Karpas-422 (cell line): ENCODE results near the gene PTPN22. TPM values are rescaled to one million over a fixed set of nuclear protein-coding genes. Genes with fewer than 3 reads are reported as not detected.

Experiments used
- DNase-seq: peaks from one replicate; pipeline ENCODE4 v3.0.0-alpha.2; 2015
- H2AFZ ChIP-seq: fragments of 200-600 bp; sonication (generic); 2 replicates; pipeline ENCODE4 v1.6.1; 2014; ENCODE audit warnings: antibody characterized with exemption, low read length, mixed read lengths
- H3K27ac ChIP-seq: fragments of 200-600 bp; sonication (generic); 2 replicates; pipeline ENCODE4 v1.5.1; 2014; ENCODE audit warnings: mild to moderate bottlenecking, low read length, moderate library complexity
- H3K27me3 ChIP-seq: fragments of 200-600 bp; sonication (generic); 2 replicates; pipeline ENCODE4 v1.6.1; 2014; ENCODE audit warnings: low read length, mixed read lengths
- H3K36me3 ChIP-seq: fragments of 200-600 bp; sonication (generic); 2 replicates; pipeline ENCODE4 v1.6.1; 2014; ENCODE audit warnings: low read length, mixed read lengths; ENCODE audit not compliant: insufficient read depth
- H3K4me1 ChIP-seq: fragments of 200-600 bp; sonication (generic); 2 replicates; pipeline ENCODE4 v1.6.1; 2014; ENCODE audit warnings: mild to moderate bottlenecking, low read length, mixed read lengths
- H3K4me2 ChIP-seq: fragments of 200-600 bp; sonication (generic); 2 replicates; pipeline ENCODE4 v1.6.1; 2014; ENCODE audit warnings: low read length, low read depth, mild to moderate bottlenecking; ENCODE audit not compliant: poor library complexity, severe bottlenecking
- H3K4me3 ChIP-seq: fragments of 200-600 bp; sonication (generic); 2 replicates; pipeline ENCODE4 v1.5.1; 2014; ENCODE audit warnings: mild to moderate bottlenecking, antibody characterized with exemption, low read length, mixed read lengths
- H3K79me2 ChIP-seq: fragments of 200-600 bp; sonication (generic); 2 replicates; pipeline ENCODE4 v1.6.1; 2014; ENCODE audit warnings: mild to moderate bottlenecking, low read length, mixed read lengths
- H3K9ac ChIP-seq: fragments of 200-600 bp; sonication (generic); 2 replicates; pipeline ENCODE4 v1.6.0; 2014; ENCODE audit warnings: low read length
- H3K9me2 ChIP-seq: fragments of 200-600 bp; sonication (generic), shearing (Covaris generic); replicated peaks from 2 replicates; pipeline ENCODE4 v1.6.0; 2014; ENCODE audit warnings: mild to moderate bottlenecking, low read length, moderate library complexity; ENCODE audit not compliant: insufficient read depth
- H3K9me3 ChIP-seq: fragments of 300-700, 200-600 bp; sonication (generic); 2 replicates; pipeline ENCODE4 v1.6.1; 2014; ENCODE audit warnings: low read length, mixed read lengths
- H4K20me1 ChIP-seq: fragments of 200-600 bp; sonication (generic); 2 replicates; pipeline ENCODE4 v1.6.1; 2014; ENCODE audit warnings: mild to moderate bottlenecking, antibody characterized with exemption, low read length, low read depth; ENCODE audit not compliant: insufficient read depth
- total RNA-seq: library from RNA; depleted of rRNA; stranded (reverse); fragments of >200 nt; shearing (Covaris generic); gene quantifications from 2 replicates; pipeline ENCODE4 v1.2.3, GENCODE V29; 2014; ENCODE audit warnings: low replicate concordance

PTPN22 gene
- total RNA-seq, 1 experiment from 2014 or later: 43.3 TPM

DNA sequence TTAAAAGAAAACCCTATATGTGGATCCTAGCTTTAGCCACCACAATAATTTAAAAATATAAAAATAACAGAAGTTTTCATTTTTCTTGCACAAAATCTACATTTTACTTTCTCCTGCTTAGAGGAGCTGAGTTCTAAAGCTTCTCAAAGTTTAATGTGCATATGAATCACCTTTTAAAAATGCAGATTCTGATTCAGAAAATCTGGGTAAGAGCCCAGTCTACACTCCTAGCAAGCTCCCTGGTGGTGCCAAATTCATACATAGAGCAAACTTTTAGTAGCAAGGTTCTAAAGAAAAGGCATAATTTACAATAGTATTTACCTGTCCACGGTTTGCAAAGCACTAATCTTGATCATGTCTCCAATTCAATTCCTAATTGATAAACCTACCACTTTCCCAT lies 78.5 kb downstream of the PTPN22 start:
- H3K9ac ChIP-seq: no peak overlapping the region
- peaks cover 20% of the 10 kb centered on the region for H3K4me1 ChIP-seq
- H3K27ac ChIP-seq: no peak overlapping the region
- H3K79me2 ChIP-seq: peaks cover 87% of the 10 kb centered on the region
- H2AFZ ChIP-seq: no peak overlapping the region
- no peaks in the 10 kb centered on the region for H3K9me3 ChIP-seq
- peaks cover 19% of the 10 kb centered on the region; the same call in 1 of the 2 replicates for H3K36me3 ChIP-seq
- H4K20me1 ChIP-seq: no peaks in the 10 kb centered on the region
- H3K27me3 ChIP-seq: no peaks in the 10 kb centered on the region
- no peaks in the 10 kb centered on the region for H3K9me2 ChIP-seq
- no peak overlapping the region for H3K4me3 ChIP-seq
- H3K4me2 ChIP-seq: no peak overlapping the region
- no peak for DNase-seq

- Histone ChIP-seq H3K79me2 (peaks cover 88% of the 10 kb centered on the region), H3K27me3 (no peaks in the 10 kb centered on the region), H4K20me1 (no peaks in the 10 kb centered on the region), H3K9me3 (no peaks in the 10 kb centered on the region), H3K36me3 (peaks cover 15% of the 10 kb centered on the region; the same call in 1 of the 2 replicates), H2AFZ (no peak overlapping the region), H3K4me1 (peaks cover 15% of the 10 kb centered on the region), H3K9me2 (no peaks in the 10 kb centered on the region), H3K9ac (no peak overlapping the region), H3K4me2 (no peak overlapping the region), H3K4me3 (no peak overlapping the region), H3K27ac (no peak overlapping the region)
- DNase-seq: no peak
Observed at GRCh38 chr1:113792471-113792870, 79.0 kb downstream of the PTPN22 start.

DNA sequence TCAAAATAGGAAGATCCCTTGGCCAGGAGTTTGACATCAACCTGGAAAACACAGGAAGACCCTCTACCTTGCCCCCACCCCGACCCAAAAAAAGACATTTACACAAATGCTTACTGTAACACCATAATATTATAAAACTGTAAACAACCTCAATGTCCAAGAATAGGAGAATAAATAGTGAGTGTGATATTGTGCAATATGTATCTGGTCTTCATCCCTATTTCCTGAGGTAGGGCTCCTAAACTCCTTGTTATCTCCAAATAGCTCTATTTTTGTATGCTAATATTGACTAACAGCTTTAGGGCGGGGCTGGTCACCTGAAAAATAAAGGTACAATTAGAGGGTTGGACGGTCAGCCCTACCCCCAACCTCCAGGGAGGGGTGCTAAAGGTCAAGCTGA lies 82.7 kb downstream of the PTPN22 start:
- Histone ChIP-seq H3K9me3 (no peaks in the 10 kb centered on the region), H3K4me2 (no peak overlapping the region), H2AFZ (no peak overlapping the region), H3K9me2 (no peaks in the 10 kb centered on the region), H3K9ac (no peak overlapping the region), H3K79me2 (peaks cover 91% of the 10 kb centered on the region), H3K36me3 (no peaks in the 10 kb centered on the region), H3K4me1 (peaks cover 16% of the 10 kb centered on the region), H3K27ac (no peak overlapping the region), H4K20me1 (no peaks in the 10 kb centered on the region), H3K4me3 (no peak overlapping the region), H3K27me3 (no peaks in the 10 kb centered on the region)
- DNase-seq: no peak

DNA sequence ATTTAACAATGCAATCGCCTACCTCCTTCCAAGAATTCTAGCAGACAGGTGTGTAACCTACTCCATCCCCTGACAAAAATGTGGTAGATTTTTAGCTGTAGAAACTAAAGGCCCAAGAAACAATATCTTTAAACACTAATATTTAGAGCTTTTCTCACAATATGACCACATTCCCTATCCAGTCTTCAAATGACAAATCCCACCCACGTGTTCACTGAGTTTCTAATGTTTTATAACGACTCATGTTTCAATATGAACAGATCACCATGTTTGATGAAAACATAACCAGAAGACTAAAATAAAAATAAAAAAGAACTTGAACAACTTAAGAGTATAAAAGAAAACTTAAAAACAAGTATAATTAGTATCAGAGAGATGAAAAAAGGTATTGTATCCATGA lies 83.8 kb downstream of the PTPN22 start:
- no peak overlapping the region for H3K4me3 ChIP-seq
- no peaks in the 10 kb centered on the region for H3K9me2 ChIP-seq
- H2AFZ ChIP-seq: no peak overlapping the region
- no peaks in the 10 kb centered on the region for H3K9me3 ChIP-seq
- H3K27me3 ChIP-seq: no peaks in the 10 kb centered on the region
- peaks cover 93% of the 10 kb centered on the region for H3K79me2 ChIP-seq
- H3K9ac ChIP-seq: no peak overlapping the region
- no peak for DNase-seq
- H3K4me2 ChIP-seq: no peak overlapping the region
- H3K36me3 ChIP-seq: no peaks in the 10 kb centered on the region
- H4K20me1 ChIP-seq: no peaks in the 10 kb centered on the region
- no peak overlapping the region for H3K27ac ChIP-seq
- H3K4me1 ChIP-seq: peaks cover 27% of the 10 kb centered on the region

DNA sequence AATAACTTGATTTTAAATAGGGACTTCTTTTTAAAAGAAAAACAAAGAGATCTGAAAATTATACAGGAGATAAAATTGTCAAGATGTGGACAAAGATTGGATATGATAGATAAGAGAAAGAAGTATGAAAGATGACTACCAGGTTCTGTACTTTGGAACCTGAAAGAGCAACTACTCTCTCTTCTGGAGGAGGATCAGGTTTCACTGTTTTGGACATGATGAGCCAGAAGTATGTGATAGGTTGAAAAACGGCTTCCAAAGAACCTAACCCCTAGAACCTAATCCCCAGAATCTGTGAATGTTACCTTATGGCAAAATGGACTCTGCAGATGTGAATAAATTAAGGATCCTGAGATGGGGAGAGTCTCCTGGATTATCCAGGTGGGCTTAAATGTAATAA lies 85.4 kb downstream of the PTPN22 start:
- Histone ChIP-seq H4K20me1 (no peaks in the 10 kb centered on the region), H3K9ac (no peak overlapping the region), H3K36me3 (no peaks in the 10 kb centered on the region), H3K27ac (no peak overlapping the region), H3K4me1 (peaks cover 42% of the 10 kb centered on the region), H3K9me2 (no peaks in the 10 kb centered on the region), H3K27me3 (no peaks in the 10 kb centered on the region), H2AFZ (no peak overlapping the region), H3K4me2 (no peak overlapping the region), H3K79me2 (peaks cover 95% of the 10 kb centered on the region), H3K9me3 (no peaks in the 10 kb centered on the region), H3K4me3 (no peak overlapping the region)
- no peak for DNase-seq

DNA sequence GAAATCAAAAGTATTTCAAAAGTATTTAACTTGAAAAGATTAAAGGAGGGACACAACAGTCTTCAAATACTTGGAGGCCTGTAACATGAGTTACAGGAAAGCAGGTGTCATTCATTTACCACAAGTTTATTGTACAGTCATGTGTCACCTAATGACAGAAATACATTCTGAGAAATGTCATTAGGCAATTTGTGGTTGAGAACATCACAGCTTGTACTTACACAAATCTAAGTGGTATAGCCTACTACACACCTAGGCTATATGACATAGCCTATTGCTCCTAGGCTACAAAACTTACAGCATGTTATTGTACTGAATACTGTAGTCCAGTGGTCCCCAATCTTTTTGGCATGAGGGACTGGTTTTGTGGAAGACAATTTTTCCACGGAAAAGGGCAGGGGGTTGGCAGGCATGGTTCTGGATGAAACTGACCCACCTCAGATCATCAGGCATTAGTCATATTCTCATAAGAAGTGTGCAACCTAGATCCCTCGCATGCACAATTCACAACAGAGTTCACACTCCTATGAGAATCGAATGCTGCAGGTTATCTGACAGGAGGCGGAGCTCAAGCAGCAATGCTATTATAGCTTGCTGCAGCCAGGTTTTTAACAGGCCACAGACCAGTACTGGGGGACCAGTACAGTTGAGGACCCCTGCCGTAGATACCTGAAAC lies 87.3 kb downstream of the PTPN22 start:
- H3K9ac ChIP-seq: no peak overlapping the region
- H4K20me1 ChIP-seq: no peaks in the 10 kb centered on the region
- H3K4me3 ChIP-seq: no peak overlapping the region
- H2AFZ ChIP-seq: no peak overlapping the region
- no peak for DNase-seq
- H3K27me3 ChIP-seq: no peaks in the 10 kb centered on the region
- H3K9me2 ChIP-seq: no peaks in the 10 kb centered on the region
- no peaks in the 10 kb centered on the region for H3K36me3 ChIP-seq
- H3K4me2 ChIP-seq: peak overlapping the region; percentile 15
- peaks cover 96% of the 10 kb centered on the region for H3K79me2 ChIP-seq
- H3K9me3 ChIP-seq: no peaks in the 10 kb centered on the region
- H3K27ac ChIP-seq: peak overlapping the region; percentile 29; the same call in 1 of the 2 replicates
- H3K4me1 ChIP-seq: peaks cover 48% of the 10 kb centered on the region

GRCh38 chr1:113783254-113784103 lies 88.0 kb downstream of the PTPN22 start:
- no peaks in the 10 kb centered on the region for H4K20me1 ChIP-seq
- peak overlapping the region; percentile 15 for H3K4me2 ChIP-seq
- H3K36me3 ChIP-seq: no peaks in the 10 kb centered on the region
- H3K27ac ChIP-seq: peak overlapping the region; percentile 29; the same call in 1 of the 2 replicates
- DNase-seq: peak; percentile 76
- no peaks in the 10 kb centered on the region for H3K27me3 ChIP-seq
- H3K9me3 ChIP-seq: no peaks in the 10 kb centered on the region
- no peaks in the 10 kb centered on the region for H3K9me2 ChIP-seq
- H3K79me2 ChIP-seq: peaks cover 96% of the 10 kb centered on the region
- H3K4me3 ChIP-seq: no peak overlapping the region
- no peak overlapping the region for H2AFZ ChIP-seq
- H3K4me1 ChIP-seq: peaks cover 48% of the 10 kb centered on the region
- H3K9ac ChIP-seq: no peak overlapping the region

- H3K27ac ChIP-seq: no peak overlapping the region
- no peaks in the 10 kb centered on the region for H3K9me3 ChIP-seq
- H4K20me1 ChIP-seq: no peaks in the 10 kb centered on the region
- H2AFZ ChIP-seq: no peak overlapping the region
- H3K4me1 ChIP-seq: peaks cover 48% of the 10 kb centered on the region
- no peaks in the 10 kb centered on the region for H3K9me2 ChIP-seq
- DNase-seq: no peak
- H3K79me2 ChIP-seq: peaks cover 87% of the 10 kb centered on the region
- no peak overlapping the region for H3K9ac ChIP-seq
- H3K4me2 ChIP-seq: no peak overlapping the region
- H3K36me3 ChIP-seq: no peaks in the 10 kb centered on the region
- no peak overlapping the region for H3K4me3 ChIP-seq
- H3K27me3 ChIP-seq: no peaks in the 10 kb centered on the region
Observed at GRCh38 chr1:113782406-113782805, 89.1 kb downstream of the PTPN22 start.
